DND-41 (cell line): ENCODE measurements around the gene TMEM259.

Experiments
- CTCF ChIP-seq: IDR thresholded peaks from 2 replicates; pipeline ENCODE4 v1.5.1; 2012; ENCODE audit warnings: borderline replicate concordance, low read length, moderate library complexity, mild to moderate bottlenecking; ENCODE audit not compliant: poor library complexity, severe bottlenecking; ENCODE audit errors: extremely low read depth
- EZH2 ChIP-seq: IDR thresholded peaks from 3 replicates; pipeline ENCODE4 v1.6.1; 2012; ENCODE audit warnings: borderline replicate concordance, low read depth, mild to moderate bottlenecking, moderate library complexity, low read length, inconsistent platforms; ENCODE audit not compliant: severe bottlenecking

GRCh38 chr19:973726-974563 is 47.0 kb downstream of the TMEM259 start:
- TF ChIP-seq EZH2 (no peak), CTCF (no peak)
